Measurements from ENCODE around the gene IL27RA.

IL27RA gene

GRCh38 chr19:14085309-14085995, 53.9 kb downstream of the IL27RA start, which contains the start of gene C19orf67:
C19orf67 (minus strand) TSS chr19:14085783; CDS start chr19:14085627, 156 bp downstream.
- DNase-seq (ENCODE audit: low read depth), result no peak
- no peak within 1 kb of the TSS for H3K4me3 ChIP-seq (ENCODE audit: low read depth, low read length)
- no peak for TF ChIP-seq CTCF (IDR thresholded peaks at IDR 0.05; ENCODE audit: low read depth, low read length, missing control alignments)

- no peak overlapping the region for H3K4me3 ChIP-seq (ENCODE audit: low read depth, low read length)
- no peak for DNase-seq (ENCODE audit: low read depth)
- no peak for TF ChIP-seq CTCF (IDR thresholded peaks at IDR 0.05; ENCODE audit: low read depth, low read length, missing control alignments)
These were observed 54.5 kb downstream of the IL27RA start for GRCh38 chr19:14086098-14086497.

- H3K4me3 ChIP-seq (ENCODE audit: low read depth, low read length), result peak overlapping the region; percentile 62
- DNase-seq (ENCODE audit: low read depth), result no peak
- TF ChIP-seq CTCF (IDR thresholded peaks at IDR 0.05; ENCODE audit: low read depth, low read length, missing control alignments), result no peak
These were observed 57.3 kb downstream of the IL27RA start for GRCh38 chr19:14088634-14089411.

GRCh38 chr19:14089412-14089661, 57.8 kb downstream of the IL27RA start:
- DNase-seq (ENCODE audit: low read depth), result no peak
- peak; percentile 31 for TF ChIP-seq CTCF (IDR thresholded peaks at IDR 0.05; ENCODE audit: low read depth, low read length, missing control alignments)
- peak overlapping the region; percentile 62 for H3K4me3 ChIP-seq (ENCODE audit: low read depth, low read length)

GRCh38 chr19:14089662-14090508, 58.3 kb downstream of the IL27RA start:
- DNase-seq (ENCODE audit: low read depth), result no peak
- peak overlapping the region; percentile 62 for H3K4me3 ChIP-seq (ENCODE audit: low read depth, low read length)
- peak; percentile 6 for TF ChIP-seq CTCF (IDR thresholded peaks at IDR 0.05; ENCODE audit: low read depth, low read length, missing control alignments)

GRCh38 chr19:14090509-14091080, 59.0 kb downstream of the IL27RA start, which contains the start of gene SAMD1:
SAMD1 (minus strand) TSS chr19:14090751.
- no peak for DNase-seq (ENCODE audit: low read depth)
- H3K4me3 ChIP-seq (ENCODE audit: low read depth, low read length), result peak within 1 kb of the TSS; percentile 94
- TF ChIP-seq CTCF (IDR thresholded peaks at IDR 0.05; ENCODE audit: low read depth, low read length, missing control alignments), result no peak
